Endothelial cell of umbilical vein (primary cell): ENCODE data around the gene SYMPK. TPM values are rescaled to one million over a fixed set of nuclear protein-coding genes. Genes with fewer than 3 reads are reported as not detected.

Experiments used
- BruUV-seq: library from RNA; stranded (reverse); fragments of 400-500 nt; replicated peaks from 2 replicates; lab custom pipeline; 2021; lab: Mats Ljungman, UMichigan
- CTCF ChIA-PET: fragments of 300-600, 350-600 bp; sonication (Branson Sonifier 250); formaldehyde crosslinking; loops from one replicate; lab custom pipeline; 2021; ENCODE audit warnings: antibody characterized with exemption, inconsistent platforms; lab: Charles Lee
- POLR2A ChIA-PET: fragments of 300-600, 350-600 bp; sonication (Branson Sonifier 250); formaldehyde crosslinking; loops from one replicate; lab custom pipeline; 2021; ENCODE audit warnings: antibody characterized with exemption, inconsistent platforms; lab: Charles Lee
- DNase-seq: peaks from one replicate; pipeline ENCODE4 v3.0.0-alpha.2; 2011; ENCODE audit warnings: low read depth, low spot score
- FAIRE-seq: peaks from 2 replicates; lab custom pipeline; 2011; peaks lifted over from hg19 to GRCh38; lab: Jason Lieb, UNC
- H2AFZ ChIP-seq: 2 replicates; pipeline ENCODE4 v1.6.0; 2012; ENCODE audit warnings: low read depth, low read length, control low read depth, inconsistent platforms
- H3K27ac ChIP-seq: 2 replicates; pipeline ENCODE4 v1.5.1; 2011; ENCODE audit warnings: low read depth, mild to moderate bottlenecking, control low read depth, low read length, moderate library complexity; ENCODE audit not compliant: insufficient read depth
- H3K27me3 ChIP-seq, 2 experiments: 2 replicates each; pipeline versions ENCODE4 v1.6.0 to v1.6.1; 2011; ENCODE audit warnings: low read length in 2 of 2, mixed read lengths in 1 of 2; ENCODE audit not compliant: control insufficient read depth in 2 of 2, insufficient read depth in 2 of 2
- H3K36me3 ChIP-seq, 2 experiments: 2 replicates in 1 of 2; 3 replicates in 1 of 2; pipeline ENCODE4 v1.5.1; 2011; ENCODE audit warnings: low read length in 2 of 2, mild to moderate bottlenecking in 1 of 2, moderate library complexity in 1 of 2; ENCODE audit not compliant: control insufficient read depth in 2 of 2, insufficient read depth in 2 of 2; ENCODE audit errors: extremely low read depth in 1 of 2
- H3K4me1 ChIP-seq: 3 replicates; pipeline ENCODE4 v1.5.1; 2011; ENCODE audit warnings: mild to moderate bottlenecking, low read length; ENCODE audit not compliant: control insufficient read depth, insufficient read depth; ENCODE audit errors: extremely low read depth
- H3K4me2 ChIP-seq: 2 replicates; pipeline ENCODE4 v1.6.1; 2011; ENCODE audit warnings: low read length, control low read depth, mixed read lengths; ENCODE audit not compliant: insufficient read depth
- H3K4me3 ChIP-seq, 3 experiments: fragments of 200-600 bp in 1 of 3; sonication (generic), shearing (Covaris generic) in 1 of 3; replicated peaks in 1 of 3; 2 replicates each; pipeline ENCODE4 v1.5.1; 2011 to 2016; ENCODE audit warnings: control low read depth in 3 of 3, low read length in 3 of 3, mild to moderate bottlenecking in 2 of 3, inconsistent platforms in 1 of 3, low read depth in 1 of 3, moderate library complexity in 1 of 3; ENCODE audit not compliant: insufficient read depth in 1 of 3
- H3K79me2 ChIP-seq: 2 replicates; pipeline ENCODE4 v1.6.0; 2012; ENCODE audit warnings: low read length, inconsistent platforms; ENCODE audit not compliant: control insufficient read depth, insufficient read depth
- H3K9ac ChIP-seq: replicated peaks from 2 replicates; pipeline ENCODE3; 2011; ENCODE audit warnings: low read length, control low read depth; ENCODE audit not compliant: insufficient read depth; ENCODE audit errors: extremely low read depth
- H3K9me1 ChIP-seq: replicated peaks from 3 replicates; pipeline ENCODE4 v1.6.0; 2011; ENCODE audit warnings: mild to moderate bottlenecking, low read length; ENCODE audit not compliant: control insufficient read depth, insufficient read depth; ENCODE audit errors: extremely low read depth
- H3K9me3 ChIP-seq: replicated peaks from 2 replicates; pipeline ENCODE4 v1.5.1; 2012; ENCODE audit warnings: low read length, inconsistent platforms; ENCODE audit not compliant: control insufficient read depth, insufficient read depth
- H4K20me1 ChIP-seq: replicated peaks from 2 replicates; pipeline ENCODE3; 2011; ENCODE audit warnings: mild to moderate bottlenecking, low read length; ENCODE audit not compliant: control insufficient read depth, insufficient read depth; ENCODE audit errors: extremely low read depth
- EZH2 ChIP-seq: IDR thresholded peaks from 2 replicates; pipeline ENCODE4 v1.6.1; 2012; ENCODE audit warnings: borderline replicate concordance, low read depth, mild to moderate bottlenecking, moderate library complexity, low read length, inconsistent platforms; ENCODE audit not compliant: severe bottlenecking
- FOS ChIP-seq: IDR thresholded peaks from 2 replicates; pipeline ENCODE4 v1.6.1; 2011; ENCODE audit warnings: mild to moderate bottlenecking, low read length, moderate library complexity, borderline replicate concordance; ENCODE audit not compliant: insufficient read depth
- GATA2 ChIP-seq: IDR thresholded peaks from 2 replicates; pipeline ENCODE4 v1.7.0; 2011; ENCODE audit warnings: low read depth, mild to moderate bottlenecking, moderate library complexity, mixed read lengths, low read length; ENCODE audit not compliant: insufficient read length, insufficient read depth
- JUN ChIP-seq: IDR thresholded peaks from 2 replicates; pipeline ENCODE4 v1.6.1; 2011; ENCODE audit warnings: borderline replicate concordance, low read depth; ENCODE audit not compliant: insufficient read length, insufficient read depth
- MYC ChIP-seq: IDR thresholded peaks from one replicate; pipeline ENCODE4 v1.6.1; 2011; ENCODE audit warnings: mild to moderate bottlenecking, low read depth, low read length
- POLR2A ChIP-seq: IDR thresholded peaks from 2 replicates; pipeline ENCODE4 v1.6.1; 2012; ENCODE audit warnings: low read depth, mild to moderate bottlenecking, control low read depth, low read length
- POLR2AphosphoS5 ChIP-seq: IDR thresholded peaks from 2 replicates; pipeline ENCODE4 v1.6.1; 2012; ENCODE audit warnings: low read depth, mild to moderate bottlenecking, control low read depth, low read length, moderate library complexity; ENCODE audit not compliant: insufficient read depth
- dilution Hi-C: fragments of 300-500 bp; cut with MboI; formaldehyde crosslinking; loops from one replicate; pipeline ENCODE4 v1.15.0; 2019; ENCODE audit warnings: low sequenced_read_pairs; ENCODE audit not compliant: extremely low pct_ligation_motif_present
- intact Hi-C: fragments of 100-400 bp; cut with micrococcal nuclease; formaldehyde crosslinking; loops from one replicate; pipeline ENCODE4 v1.10.0; 2022
- polyA plus RNA-seq, 4 experiments: library from polyadenylated mRNA; depleted of rRNA in 3 of 4; stranded (reverse) in 3 of 4; unstranded in 1 of 4; fragments of >200 nt; gene quantifications; 2 replicates each; pipeline versions ENCODE4 v1.2.1 to v1.2.3, GENCODE V29; 2011 to 2012; ENCODE audit warnings: missing spikeins in 1 of 4
- total RNA-seq: library from RNA; stranded (reverse); gene quantifications from 2 replicates; pipeline ENCODE4 v1.2.3, GENCODE V29; 2021
- TF ChIP-seq, protein P1 (sequence below): IDR thresholded peaks from 2 replicates; pipeline ENCODE4 v1.6.1; 2011; ENCODE audit not compliant: insufficient read depth, insufficient read length
- TF ChIP-seq, protein P2 (sequence below), 2 donors: IDR thresholded peaks; 1 replicate in 1 of 2; 2 replicates in 1 of 2; pipeline ENCODE4 v1.5.1; 2011; ENCODE audit warnings: low read length in 2 of 2, mild to moderate bottlenecking in 2 of 2, moderate library complexity in 2 of 2, control low read depth in 1 of 2, inconsistent platforms in 1 of 2, low read depth in 1 of 2; ENCODE audit not compliant: insufficient read depth in 1 of 2; ENCODE audit errors: extremely low read depth in 1 of 2

Gene SYMPK
- total and polyA plus RNA-seq, 2 donors (not counting 3 experiments of a cell fraction or from before 2014, with no cell fraction given): 89.8 to 95.7 TPM

DNA sequence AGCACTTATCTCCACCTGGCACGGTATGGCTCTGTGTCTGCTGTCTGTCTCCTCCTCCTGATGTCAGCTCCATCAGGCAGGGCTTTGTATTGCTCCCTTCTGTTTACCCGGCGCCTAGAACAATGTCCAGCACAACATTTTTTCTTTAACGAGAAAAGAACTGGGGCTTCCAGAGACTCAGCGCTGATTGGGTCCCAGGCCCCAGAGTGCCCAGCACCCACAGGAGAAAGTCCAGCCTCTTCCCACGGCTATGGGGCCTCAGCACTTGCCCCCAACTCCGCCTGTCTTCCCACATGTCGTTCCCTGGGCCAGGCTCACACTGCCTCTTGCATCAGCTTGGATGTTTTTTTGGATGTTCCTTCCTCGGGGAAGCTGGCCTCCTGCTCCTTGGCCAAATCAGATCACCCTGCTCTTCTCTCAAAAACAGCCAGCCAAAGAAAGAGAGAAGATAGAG, 32.6 kb upstream of the SYMPK start:
- POLR2A ChIA-PET: no interaction called here

More for the DNA sequence above, 32.6 kb upstream of the SYMPK start:
- TF ChIP-seq POLR2AphosphoS5 (no peak), GATA2 (no peak), MYC (no peak), POLR2A (no peak), FOS (no peak), EZH2 (no peak), JUN (no peak)
- TF ChIP-seq, protein P1, sequence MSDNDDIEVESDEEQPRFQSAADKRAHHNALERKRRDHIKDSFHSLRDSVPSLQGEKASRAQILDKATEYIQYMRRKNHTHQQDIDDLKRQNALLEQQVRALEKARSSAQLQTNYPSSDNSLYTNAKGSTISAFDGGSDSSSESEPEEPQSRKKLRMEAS: no peak
- TF ChIP-seq, protein P2, sequence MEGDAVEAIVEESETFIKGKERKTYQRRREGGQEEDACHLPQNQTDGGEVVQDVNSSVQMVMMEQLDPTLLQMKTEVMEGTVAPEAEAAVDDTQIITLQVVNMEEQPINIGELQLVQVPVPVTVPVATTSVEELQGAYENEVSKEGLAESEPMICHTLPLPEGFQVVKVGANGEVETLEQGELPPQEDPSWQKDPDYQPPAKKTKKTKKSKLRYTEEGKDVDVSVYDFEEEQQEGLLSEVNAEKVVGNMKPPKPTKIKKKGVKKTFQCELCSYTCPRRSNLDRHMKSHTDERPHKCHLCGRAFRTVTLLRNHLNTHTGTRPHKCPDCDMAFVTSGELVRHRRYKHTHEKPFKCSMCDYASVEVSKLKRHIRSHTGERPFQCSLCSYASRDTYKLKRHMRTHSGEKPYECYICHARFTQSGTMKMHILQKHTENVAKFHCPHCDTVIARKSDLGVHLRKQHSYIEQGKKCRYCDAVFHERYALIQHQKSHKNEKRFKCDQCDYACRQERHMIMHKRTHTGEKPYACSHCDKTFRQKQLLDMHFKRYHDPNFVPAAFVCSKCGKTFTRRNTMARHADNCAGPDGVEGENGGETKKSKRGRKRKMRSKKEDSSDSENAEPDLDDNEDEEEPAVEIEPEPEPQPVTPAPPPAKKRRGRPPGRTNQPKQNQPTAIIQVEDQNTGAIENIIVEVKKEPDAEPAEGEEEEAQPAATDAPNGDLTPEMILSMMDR (IDR thresholded peaks at IDR 0.05; ENCODE audit: extremely low read depth in 1 of 2, insufficient read depth in 1 of 2, low read depth in 1 of 2, low read length in 2 of 2): no peak
- no peak for FAIRE-seq
- Histone ChIP-seq H3K9me3 (no peaks in the 10 kb centered on the region), H3K9me1 (no peaks in the 10 kb centered on the region), H3K9ac (no peak overlapping the region), H3K27me3 (no peaks in the 10 kb centered on the region), H3K36me3 (peaks cover 0 to 6% of the 10 kb centered on the region in 2 experiments), H3K4me3 (no peak overlapping the region), H3K4me1 (no peaks in the 10 kb centered on the region), H2AFZ (no peak overlapping the region), H4K20me1 (no peaks in the 10 kb centered on the region), H3K79me2 (no peaks in the 10 kb centered on the region), H3K4me2 (no peak overlapping the region), H3K27ac (no peak overlapping the region)
- CTCF ChIA-PET: no interaction called here
- dilution Hi-C loops (no loop called here), intact Hi-C loops (no loop called here)
- no peak for DNase-seq
- no TSS peak for BruUV-seq
